ENCODE data around the gene KRTAP2-1. TPM values are rescaled to one million over a fixed set of nuclear protein-coding genes. Genes with fewer than 3 reads are reported as not detected.
"Not testable (repeated sequence)": the region's sequence is repeated elsewhere in the genome, so short reads cannot be mapped to it uniquely, and the experiment has no call there.

Gene KRTAP2-1
- total RNA-seq, 1 donor from 2014 or later: not detected

- no peaks in the 10 kb centered on the region for H3K36me3 ChIP-seq
- no peak for TF ChIP-seq CTCF (IDR thresholded peaks at IDR 0.05)
- DNase-seq (no peak), ATAC-seq (no peak)
- intact Hi-C loops (cut with DNase I): no loop called here
- no peak overlapping the region for H3K27ac ChIP-seq
- no peak overlapping the region for H3K4me3 ChIP-seq
- H3K4me1 ChIP-seq: no peaks in the 10 kb centered on the region
- no peaks in the 10 kb centered on the region for H3K9me3 ChIP-seq
- no peaks in the 10 kb centered on the region for H3K27me3 ChIP-seq (ENCODE audit: low read depth)
These were observed 26.6 kb upstream of the KRTAP2-1 start for GRCh38 chr17:41073676-41074075.

- intact Hi-C loops (cut with DNase I): no loop called here
- H3K9me3 ChIP-seq: no peaks in the 10 kb centered on the region
- H3K4me1 ChIP-seq: no peaks in the 10 kb centered on the region
- no peak for TF ChIP-seq CTCF (IDR thresholded peaks at IDR 0.05)
- no peaks in the 10 kb centered on the region for H3K36me3 ChIP-seq
- no peak for ATAC-seq
- DNase-seq: no peak
- H3K27ac ChIP-seq: no peak overlapping the region
- H3K27me3 ChIP-seq (ENCODE audit: low read depth): no peaks in the 10 kb centered on the region
- no peak overlapping the region for H3K4me3 ChIP-seq
These were observed 24.7 kb upstream of the KRTAP2-1 start for GRCh38 chr17:41071606-41072360.

GRCh38 chr17:41069031-41069430, 21.9 kb upstream of the KRTAP2-1 start:
- Histone ChIP-seq H3K36me3 (no peaks in the 10 kb centered on the region), H3K4me3 (no peak overlapping the region), H3K27me3 (ENCODE audit: low read depth) (no peaks in the 10 kb centered on the region), H3K27ac (no peak overlapping the region), H3K4me1 (no peaks in the 10 kb centered on the region), H3K9me3 (no peaks in the 10 kb centered on the region)
- intact Hi-C loops (cut with DNase I): no loop called here
- TF ChIP-seq CTCF (IDR thresholded peaks at IDR 0.05): no peak
- ATAC-seq: no peak
- DNase-seq: no peak

- ATAC-seq (no peak), DNase-seq (no peak)
- Histone ChIP-seq H3K36me3 (no peaks in the 10 kb centered on the region), H3K9me3 (no peaks in the 10 kb centered on the region), H3K27ac (no peak overlapping the region), H3K27me3 (ENCODE audit: low read depth) (peaks cover under 1% of the 10 kb centered on the region), H3K4me1 (no peaks in the 10 kb centered on the region), H3K4me3 (no peak overlapping the region)
- TF ChIP-seq CTCF (IDR thresholded peaks at IDR 0.05): no peak
- intact Hi-C loops (cut with DNase I): no loop called here
These were observed 20.2 kb upstream of the KRTAP2-1 start for GRCh38 chr17:41067281-41067680.

GRCh38 chr17:41065829-41066624, 18.9 kb upstream of the KRTAP2-1 start, which contains the start of gene KRTAP2-4:
Gene KRTAP2-4, minus strand, starts transcription at chr17:41065879. Its CDS starts 34 bp downstream, at chr17:41065845.
- ATAC-seq (no peak), DNase-seq (no peak)
- Histone ChIP-seq H3K9me3 (no peaks in the 10 kb centered on the region), H3K4me3 (no peak within 1 kb of the TSS), H3K4me1 (no peaks in the 10 kb centered on the region), H3K27me3 (ENCODE audit: low read depth) (peaks cover 10% of the 10 kb centered on the region), H3K27ac (no peak within 1 kb of the TSS), H3K36me3 (no peaks in the 10 kb centered on the region)
- no peak for TF ChIP-seq CTCF (IDR thresholded peaks at IDR 0.05)
- intact Hi-C loops (cut with DNase I): no loop called here

- H3K27ac ChIP-seq; intact Hi-C loops (cut with DNase I); H3K36me3 ChIP-seq; H3K9me3 ChIP-seq; ATAC-seq; H3K4me1 ChIP-seq; DNase-seq; H3K4me3 ChIP-seq: not testable (repeated sequence)
- H3K27me3 ChIP-seq (ENCODE audit: low read depth): peaks cover 16% of the 10 kb centered on the region
These were observed 18.0 kb upstream of the KRTAP2-1 start for GRCh38 chr17:41065016-41065689.
